Peyer's patch (tissue), 4 donors: ENCODE results near the gene GRID2.

Source experiments
- POLR2A ChIP-seq, 2 donors: fragments of 450-650 bp; IDR thresholded peaks; one replicate each; pipeline ENCODE4 v1.5.1; 2017; ENCODE audit warnings: antibody characterized with exemption in 2 of 2, mild to moderate bottlenecking in 2 of 2, moderate library complexity in 2 of 2
- TF ChIP-seq, protein P1 (sequence below), 6 experiments: fragments of 450-650 bp in 4 of 6; fragments of 200-600 bp in 2 of 6; sonication (generic) in 1 of 6; IDR thresholded peaks; one replicate each; pipeline ENCODE4 v1.5.1; 2017 to 2019; ENCODE audit warnings: antibody characterized with exemption in 6 of 6, mild to moderate bottlenecking in 3 of 6, moderate library complexity in 1 of 6

DNA sequence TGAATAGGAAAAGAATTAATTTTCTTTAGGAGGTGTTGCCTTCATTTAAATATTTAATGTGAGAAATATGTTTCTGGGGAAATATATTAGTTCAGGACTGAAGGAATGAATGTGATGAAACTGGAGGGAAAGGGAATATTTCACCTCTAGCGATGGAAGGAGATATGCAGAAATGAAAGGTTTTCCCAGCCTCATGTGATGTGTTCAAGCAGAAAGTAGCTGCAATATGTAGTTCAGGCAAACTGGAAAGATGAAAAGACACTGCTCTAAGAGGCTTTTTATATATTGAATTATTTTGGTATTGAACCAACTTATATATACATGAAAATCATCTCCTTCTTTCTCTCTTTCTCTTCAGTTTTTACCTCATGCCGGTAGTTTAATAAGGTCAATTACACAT, 3.4 kb downstream of the GRID2 start:
- TF ChIP-seq, protein P1, sequence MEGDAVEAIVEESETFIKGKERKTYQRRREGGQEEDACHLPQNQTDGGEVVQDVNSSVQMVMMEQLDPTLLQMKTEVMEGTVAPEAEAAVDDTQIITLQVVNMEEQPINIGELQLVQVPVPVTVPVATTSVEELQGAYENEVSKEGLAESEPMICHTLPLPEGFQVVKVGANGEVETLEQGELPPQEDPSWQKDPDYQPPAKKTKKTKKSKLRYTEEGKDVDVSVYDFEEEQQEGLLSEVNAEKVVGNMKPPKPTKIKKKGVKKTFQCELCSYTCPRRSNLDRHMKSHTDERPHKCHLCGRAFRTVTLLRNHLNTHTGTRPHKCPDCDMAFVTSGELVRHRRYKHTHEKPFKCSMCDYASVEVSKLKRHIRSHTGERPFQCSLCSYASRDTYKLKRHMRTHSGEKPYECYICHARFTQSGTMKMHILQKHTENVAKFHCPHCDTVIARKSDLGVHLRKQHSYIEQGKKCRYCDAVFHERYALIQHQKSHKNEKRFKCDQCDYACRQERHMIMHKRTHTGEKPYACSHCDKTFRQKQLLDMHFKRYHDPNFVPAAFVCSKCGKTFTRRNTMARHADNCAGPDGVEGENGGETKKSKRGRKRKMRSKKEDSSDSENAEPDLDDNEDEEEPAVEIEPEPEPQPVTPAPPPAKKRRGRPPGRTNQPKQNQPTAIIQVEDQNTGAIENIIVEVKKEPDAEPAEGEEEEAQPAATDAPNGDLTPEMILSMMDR (IDR thresholded peaks at IDR 0.05), result no peak
- no peak for TF ChIP-seq POLR2A (IDR thresholded peaks at IDR 0.05)
